ENCODE results near the gene NAGK.
A peak's percentile ranks its signal among the peaks of the same experiment; 100 is the strongest.
"Not testable (repeated sequence)": the region's sequence is repeated elsewhere in the genome, so short reads cannot be mapped to it uniquely, and the experiment has no call there.

The NAGK gene

GRCh38 chr2:71069376-71069775 lies 928 bp downstream of the NAGK start:
- peak; percentile 56 for DNase-seq (ENCODE audit: low spot score)

GRCh38 chr2:71070294-71071093 lies 2.0 kb downstream of the NAGK start:
- peak; percentile 54 for DNase-seq (ENCODE audit: low spot score)

- no peak for DNase-seq (ENCODE audit: low spot score)
These were observed 3.4 kb downstream of the NAGK start for GRCh38 chr2:71071681-71072398.

DNA sequence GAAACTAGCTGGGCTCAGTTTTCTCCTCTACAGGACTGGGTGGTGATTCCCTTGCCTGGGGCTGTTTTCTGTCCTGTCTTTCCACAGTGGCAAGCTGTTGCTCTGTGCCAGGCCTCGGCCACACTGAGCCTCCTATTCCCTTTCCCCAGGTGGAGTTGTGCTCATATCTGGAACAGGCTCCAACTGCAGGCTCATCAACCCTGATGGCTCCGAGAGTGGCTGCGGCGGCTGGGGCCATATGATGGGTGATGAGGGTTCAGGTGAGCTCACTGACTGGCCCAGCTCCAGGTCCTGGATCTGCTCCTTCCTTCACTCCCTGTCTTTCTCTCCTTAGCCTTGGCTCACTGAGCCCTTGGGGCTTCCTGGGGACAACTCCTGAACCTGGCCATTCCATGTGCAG lies 4.0 kb downstream of the NAGK start:
- no peak for DNase-seq (ENCODE audit: low spot score)

DNA sequence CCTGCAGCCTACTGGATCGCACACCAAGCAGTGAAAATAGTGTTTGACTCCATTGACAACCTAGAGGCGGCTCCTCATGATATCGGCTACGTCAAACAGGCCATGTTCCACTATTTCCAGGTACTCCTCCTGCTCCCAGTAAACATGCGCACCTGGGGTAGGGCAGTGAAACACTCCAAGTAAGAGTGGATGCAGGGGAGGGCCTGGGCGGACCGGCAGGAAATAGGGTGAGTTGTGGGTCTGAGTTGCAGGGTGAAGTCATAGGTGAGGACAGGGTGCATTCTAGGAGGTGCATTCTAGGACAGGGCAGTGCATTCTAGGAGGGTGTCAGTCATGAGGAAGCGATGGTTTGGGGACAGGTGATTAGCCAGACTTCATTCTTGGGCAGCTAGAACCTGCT lies 5.0 kb downstream of the NAGK start:
- no peak for DNase-seq (ENCODE audit: low spot score)

- DNase-seq (ENCODE audit: low spot score), result no peak
These were observed 6.5 kb downstream of the NAGK start for GRCh38 chr2:71074893-71075395.

GRCh38 chr2:71078624-71079023 lies 10.2 kb downstream of the NAGK start:
- no peak for DNase-seq (ENCODE audit: low spot score)

GRCh38 chr2:71082402-71083252 lies 14.2 kb downstream of the NAGK start:
- DNase-seq (ENCODE audit: low spot score), result no peak

DNA sequence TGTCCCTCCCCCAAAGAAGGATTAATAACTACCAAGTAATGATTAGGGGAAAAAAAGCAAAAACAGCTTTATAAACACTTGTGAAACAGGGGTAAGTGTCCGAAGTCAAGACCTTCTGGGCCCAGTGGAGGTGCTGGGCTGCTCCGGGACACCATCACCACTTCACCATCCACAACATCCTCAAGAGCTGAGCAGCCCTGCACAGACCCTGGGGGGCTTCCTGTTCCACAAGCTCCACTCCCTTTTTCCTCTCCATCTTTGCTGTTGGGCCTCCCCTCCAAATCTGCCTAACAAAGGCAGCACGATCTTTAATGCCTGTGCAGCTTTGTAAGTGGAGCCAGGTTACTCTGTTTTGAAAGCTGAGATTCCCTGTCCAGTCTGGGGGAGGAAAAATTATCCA lies 14.8 kb downstream of the NAGK start:
- not testable (repeated sequence) for DNase-seq (ENCODE audit: low spot score)

- not testable (repeated sequence) for DNase-seq (ENCODE audit: low spot score)
These were observed 15.4 kb downstream of the NAGK start for GRCh38 chr2:71083752-71084312.

DNA sequence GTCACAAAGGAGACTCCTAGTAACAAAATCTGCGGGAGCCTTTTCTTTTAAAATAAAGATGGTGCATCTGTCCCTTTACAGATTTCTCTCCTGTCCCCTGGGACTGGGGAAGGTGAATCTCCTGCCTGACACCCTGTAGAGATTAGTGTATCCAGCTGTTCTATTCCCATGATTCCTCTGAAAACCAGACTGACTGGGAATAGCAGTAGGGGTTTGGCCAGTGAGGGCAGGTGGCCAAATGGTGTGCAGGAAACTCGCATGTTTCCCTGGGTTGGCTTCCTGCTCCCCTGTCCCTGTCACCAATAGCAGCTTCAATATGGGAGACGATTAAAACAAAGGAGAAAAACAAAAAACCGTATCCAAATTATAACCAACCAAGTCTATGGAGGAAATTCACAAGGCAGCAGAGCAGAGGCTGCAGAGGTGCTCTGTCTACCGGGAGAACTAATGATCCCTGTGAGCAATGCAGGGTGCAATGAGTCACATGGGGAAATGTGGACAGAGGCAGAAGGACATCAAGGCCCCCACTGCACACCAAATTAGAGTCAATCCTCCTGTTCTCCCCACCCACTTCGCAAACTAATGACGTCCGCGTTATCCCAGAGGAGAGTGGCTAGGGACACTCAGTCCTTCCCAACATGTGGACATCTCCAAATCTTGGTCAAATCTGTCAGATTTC lies 17.0 kb downstream of the NAGK start:
- DNase-seq (ENCODE audit: low spot score), result not testable (repeated sequence)

- DNase-seq (ENCODE audit: low spot score), result not testable (repeated sequence)
These were observed 21.0 kb downstream of the NAGK start for GRCh38 chr2:71089475-71089874.

GRCh38 chr2:71091808-71092207 lies 23.4 kb downstream of the NAGK start:
- not testable (repeated sequence) for DNase-seq (ENCODE audit: low spot score)

- DNase-seq (ENCODE audit: low spot score), result not testable (repeated sequence)
These were observed 24.2 kb downstream of the NAGK start for GRCh38 chr2:71092491-71093260.

DNA sequence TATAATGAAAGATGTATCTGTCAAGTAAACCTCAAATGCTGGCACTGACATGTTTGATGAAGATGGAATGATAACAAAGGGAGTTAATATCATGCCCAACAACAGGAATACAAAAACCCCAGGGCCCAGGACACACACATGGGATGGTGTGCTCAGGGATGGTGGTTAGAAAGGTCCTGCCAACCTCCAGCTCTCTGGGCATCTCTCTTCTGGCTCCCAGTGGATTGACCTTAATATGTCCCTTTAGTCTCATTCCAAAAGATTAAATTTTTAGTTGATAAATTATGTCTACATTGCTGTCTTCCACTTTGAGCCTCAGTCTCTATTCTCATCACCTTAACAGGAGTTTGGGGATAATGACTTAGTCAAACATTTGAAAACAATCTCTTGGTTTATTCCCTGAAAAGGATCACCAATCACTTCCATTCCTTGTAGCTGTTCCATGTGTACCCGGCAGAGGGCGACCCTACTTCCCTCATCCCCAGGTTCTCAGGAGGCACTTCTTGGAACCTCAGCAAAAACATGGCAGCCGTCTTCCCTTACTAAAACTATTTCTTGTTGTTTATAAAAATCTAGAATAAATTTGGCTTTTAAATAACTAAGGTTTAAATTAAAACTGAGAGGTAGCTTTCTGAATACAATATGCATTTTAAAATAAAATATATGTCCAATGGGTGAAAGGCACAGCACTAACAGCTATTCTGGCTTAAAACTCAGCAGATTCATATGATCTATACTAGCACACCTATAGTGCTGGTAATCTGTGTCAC lies 31.9 kb downstream of the NAGK start:
- DNase-seq (ENCODE audit: low spot score), result peak; percentile 72

GRCh38 chr2:71101656-71102055 lies 33.2 kb downstream of the NAGK start:
- DNase-seq (ENCODE audit: low spot score), result no peak

DNA sequence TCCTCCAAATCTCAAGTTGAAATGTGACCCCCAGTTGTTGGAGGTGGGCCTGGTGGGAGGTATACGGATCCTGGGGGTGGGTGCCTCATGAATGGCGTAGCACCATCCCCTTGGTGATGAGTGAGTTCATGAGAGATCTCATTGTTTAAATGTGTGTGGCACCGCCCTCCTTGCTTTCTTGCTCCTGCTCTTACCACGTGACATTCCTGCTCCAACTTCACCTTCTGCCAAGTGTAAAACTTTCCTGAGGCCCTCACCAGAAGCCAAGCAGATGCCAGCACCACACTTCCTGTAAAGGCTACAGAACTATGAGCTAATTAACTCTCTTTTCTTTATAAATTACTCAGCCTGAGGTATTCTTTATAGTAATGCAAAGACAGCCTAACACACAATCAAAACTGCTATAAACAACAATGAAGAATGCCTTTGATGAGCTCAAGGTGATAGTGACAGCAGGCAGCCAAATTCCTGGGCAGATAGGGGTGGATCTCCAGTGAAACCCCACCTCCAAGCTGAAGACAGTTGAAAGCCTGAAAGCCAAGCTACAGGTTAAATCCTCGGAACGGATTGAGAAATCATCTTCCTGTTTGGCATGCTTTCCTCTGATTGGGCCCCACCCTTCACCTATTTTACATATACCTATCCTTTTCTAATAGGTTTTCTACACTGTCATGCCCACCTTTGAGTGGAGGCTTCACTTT lies 34.7 kb downstream of the NAGK start:
- no peak for DNase-seq (ENCODE audit: low spot score)

DNA sequence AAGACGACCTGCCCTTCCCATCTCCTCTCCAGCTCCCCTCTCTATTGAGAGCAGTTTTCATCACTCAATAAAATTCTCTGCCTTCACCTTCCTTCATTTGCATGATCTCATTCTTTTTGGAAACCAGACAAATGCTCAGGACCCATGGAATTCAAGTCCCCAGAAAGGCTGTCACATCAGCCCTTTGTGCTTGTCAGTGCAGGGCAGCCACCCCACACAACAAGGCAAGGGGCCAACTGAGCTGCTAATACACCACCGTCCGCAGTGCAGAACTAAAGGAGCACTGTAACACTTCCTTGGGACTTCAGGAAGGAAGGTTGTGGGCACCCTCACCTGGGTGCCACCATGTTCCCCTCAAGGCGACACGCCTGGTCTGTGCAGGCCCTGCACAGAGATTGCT lies 35.4 kb downstream of the NAGK start:
- no peak for DNase-seq (ENCODE audit: low spot score)

DNA sequence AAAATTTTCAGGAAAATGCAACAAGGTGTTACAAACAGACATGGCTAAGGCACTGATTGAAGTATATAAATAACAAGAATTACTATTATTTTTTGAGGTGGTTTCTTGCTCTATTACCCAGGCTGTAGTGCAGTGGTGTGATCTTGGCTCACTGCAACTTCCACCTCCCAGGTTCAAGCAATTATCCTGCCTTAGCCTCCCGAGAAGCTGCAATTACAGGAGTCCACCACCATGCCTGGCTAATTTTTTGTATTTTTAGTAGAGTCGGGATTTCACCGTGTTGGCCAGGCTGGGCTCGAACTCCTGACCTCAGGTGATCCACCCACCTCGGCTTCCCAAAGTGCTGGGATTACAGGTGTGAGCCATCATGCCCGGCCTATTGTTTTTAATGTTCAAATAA lies 38.0 kb downstream of the NAGK start:
- not testable (repeated sequence) for DNase-seq (ENCODE audit: low spot score)

All from RKO (cell line).